ELF-1 (cell line): ENCODE measurements around the gene ADAMTS13.

Experiments
- DNase-seq: peaks from one replicate; pipeline ENCODE4 v3.0.0-alpha.2; 2016; ENCODE audit warnings: low read depth, low spot score

ADAMTS13 gene

DNA sequence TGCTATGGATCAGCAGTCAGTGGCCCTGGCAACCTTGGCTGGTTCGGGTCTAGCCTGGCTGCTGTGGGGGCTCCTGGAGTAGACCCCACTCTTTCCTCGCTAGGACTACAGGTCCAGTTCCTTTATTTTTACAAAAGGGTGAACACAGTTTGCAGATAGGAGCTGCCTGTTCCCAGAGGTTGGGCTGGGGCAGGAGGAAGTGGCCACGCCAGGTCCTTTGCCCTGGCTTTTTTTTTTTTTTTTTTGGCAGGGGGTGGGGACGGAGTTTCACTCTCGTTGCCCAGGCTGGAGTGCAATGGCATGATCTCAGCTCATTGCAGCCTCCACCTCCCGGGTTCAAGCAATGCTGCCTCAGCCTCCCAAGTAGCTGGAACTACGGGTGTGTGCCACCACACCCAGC lies 48.8 kb downstream of the ADAMTS13 start:
- no peak for DNase-seq

DNA sequence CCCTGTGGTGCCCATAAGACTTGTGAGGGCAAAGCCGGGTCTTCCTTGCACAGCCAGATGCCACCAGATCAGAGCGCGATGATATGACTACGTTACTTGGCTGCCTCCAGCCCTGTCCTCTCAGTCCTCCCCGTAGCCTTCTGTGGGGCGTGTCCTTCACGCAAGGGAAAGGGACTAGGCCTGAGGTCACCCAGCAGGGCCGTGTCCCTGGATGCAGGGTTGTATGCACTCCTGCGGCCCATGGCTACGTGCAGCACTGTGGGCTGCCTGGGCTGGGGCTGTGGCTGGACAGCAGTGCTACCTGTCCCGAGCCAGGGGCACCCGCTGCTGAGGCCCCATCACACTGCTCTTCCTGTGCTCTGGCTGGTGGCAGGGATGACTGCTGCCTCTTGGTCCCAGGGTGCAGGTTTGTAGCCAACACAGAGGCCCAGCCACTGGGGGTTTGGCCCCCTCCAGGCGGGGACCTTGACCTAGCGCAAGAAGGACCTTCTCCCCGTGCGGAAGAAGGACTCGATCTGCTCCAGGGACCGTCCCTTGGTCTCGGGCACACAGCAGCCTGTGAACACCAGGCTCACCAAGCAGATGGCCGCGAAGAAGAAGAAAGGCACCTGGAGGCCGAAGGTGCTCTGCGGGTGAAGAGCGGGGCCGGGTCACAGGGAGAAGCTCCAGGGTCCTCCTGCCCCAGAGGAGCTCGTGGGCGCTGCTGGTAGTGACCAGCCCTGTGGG lies 49.5 kb downstream of the ADAMTS13 start:
- DNase-seq: no peak

DNA sequence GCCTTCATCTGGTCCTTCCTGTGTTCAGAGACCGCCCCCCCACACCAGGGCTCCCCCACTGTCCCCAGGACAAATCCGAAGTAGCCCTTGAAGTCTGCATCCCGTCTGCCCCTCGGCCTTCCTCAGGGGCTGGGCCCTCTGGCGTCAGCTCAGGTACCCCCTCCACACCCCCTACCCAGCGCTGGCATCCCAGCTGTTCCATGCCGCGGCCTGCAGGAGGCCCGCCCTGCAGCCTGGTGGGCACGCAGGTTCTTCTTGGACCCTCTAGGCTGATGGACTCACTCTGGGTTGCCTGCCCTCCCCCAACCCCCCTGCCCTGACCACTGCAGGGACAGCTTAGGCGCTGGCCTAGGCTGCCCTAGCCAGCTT lies 50.1 kb downstream of the ADAMTS13 start:
- no peak for DNase-seq

DNA sequence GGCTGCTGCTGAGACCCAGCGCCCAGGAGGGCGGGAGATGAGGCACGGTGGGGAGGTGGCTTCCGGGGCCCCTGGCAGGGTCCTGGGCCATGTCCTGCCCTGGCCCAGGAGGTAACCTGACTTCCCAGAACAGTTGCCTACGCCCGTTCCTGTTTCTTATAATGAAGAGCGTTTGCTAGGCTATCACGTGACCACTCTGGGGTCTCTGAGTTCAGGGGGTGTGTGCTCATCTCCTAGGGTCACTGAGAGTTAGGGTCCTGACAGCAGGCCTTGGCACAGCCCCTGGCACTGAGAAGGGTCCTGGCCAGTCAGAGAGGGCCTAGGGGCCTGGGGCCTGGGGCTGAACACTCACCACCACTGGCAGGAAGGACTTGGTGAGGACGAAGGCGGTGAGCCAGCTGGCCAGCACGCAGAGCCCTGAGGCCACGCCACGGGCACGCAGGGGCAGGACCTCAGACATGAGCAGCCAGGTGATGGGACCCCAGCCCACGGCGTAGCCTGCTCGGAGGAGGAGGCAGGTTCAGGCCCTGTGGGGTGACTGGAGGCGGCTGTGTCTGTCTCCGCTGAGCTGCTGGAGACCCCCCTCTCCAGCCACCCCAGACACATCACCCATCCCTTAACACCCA lies 50.7 kb downstream of the ADAMTS13 start:
- no peak for DNase-seq

DNA sequence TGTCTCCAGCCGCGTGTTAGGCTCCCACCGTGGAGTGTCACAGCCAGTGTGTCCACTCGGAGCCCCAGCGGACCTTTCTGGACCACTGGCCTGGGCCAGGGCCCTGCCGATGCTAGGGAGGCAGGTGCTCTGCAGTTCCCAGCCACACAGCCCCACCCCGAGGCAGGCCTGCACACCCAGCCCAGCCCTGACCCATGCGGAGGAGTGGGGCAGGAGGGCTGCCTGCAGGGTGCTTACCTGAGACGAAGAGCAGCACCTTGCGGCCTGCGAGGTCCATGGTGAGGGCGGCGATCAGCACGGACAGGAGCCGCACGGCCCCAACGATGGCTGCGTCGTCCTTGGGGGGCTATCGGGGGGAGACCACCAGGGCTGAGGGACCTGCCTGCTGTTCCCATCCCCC lies 51.6 kb downstream of the ADAMTS13 start:
- DNase-seq: no peak

DNA sequence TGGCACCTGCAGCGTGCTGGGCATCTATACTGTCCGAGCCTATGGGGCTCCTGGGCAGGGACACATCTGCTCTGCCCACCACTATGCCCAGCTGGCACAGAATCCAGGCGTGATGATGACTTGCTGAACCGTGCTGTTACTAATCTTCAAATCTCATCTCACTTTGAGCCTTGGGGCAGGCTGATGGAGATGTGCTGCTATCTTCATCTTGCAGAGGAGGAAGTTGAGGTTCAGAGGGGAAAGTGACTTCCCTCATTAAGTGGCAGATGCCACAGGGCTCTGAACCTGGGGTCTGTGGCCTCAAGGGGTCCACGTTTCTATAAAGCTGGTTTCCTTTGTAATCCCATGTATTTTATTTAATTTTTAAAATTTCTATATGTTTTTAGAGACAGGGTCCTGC lies 52.0 kb downstream of the ADAMTS13 start:
- no peak for DNase-seq

DNA sequence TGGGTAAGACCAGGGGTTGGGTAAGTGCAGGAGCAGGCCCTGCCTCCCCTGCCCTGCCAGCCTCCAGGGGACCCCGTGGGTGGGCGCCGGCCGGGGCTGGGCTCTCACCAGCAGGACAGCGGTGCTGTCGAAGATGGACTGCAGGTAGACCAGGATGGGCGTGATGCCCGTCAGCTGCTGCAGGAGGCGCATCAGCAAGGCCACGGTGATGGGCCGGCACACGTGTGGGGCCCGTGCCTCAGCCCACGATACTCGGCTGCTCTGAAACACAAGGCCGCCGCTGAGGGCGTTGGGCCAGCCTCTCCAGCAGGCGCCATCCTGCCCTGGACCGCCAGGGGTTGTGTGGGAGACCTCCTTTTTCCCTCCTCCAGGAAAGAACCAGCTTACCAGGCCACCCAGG lies 52.7 kb downstream of the ADAMTS13 start:
- no peak for DNase-seq

DNA sequence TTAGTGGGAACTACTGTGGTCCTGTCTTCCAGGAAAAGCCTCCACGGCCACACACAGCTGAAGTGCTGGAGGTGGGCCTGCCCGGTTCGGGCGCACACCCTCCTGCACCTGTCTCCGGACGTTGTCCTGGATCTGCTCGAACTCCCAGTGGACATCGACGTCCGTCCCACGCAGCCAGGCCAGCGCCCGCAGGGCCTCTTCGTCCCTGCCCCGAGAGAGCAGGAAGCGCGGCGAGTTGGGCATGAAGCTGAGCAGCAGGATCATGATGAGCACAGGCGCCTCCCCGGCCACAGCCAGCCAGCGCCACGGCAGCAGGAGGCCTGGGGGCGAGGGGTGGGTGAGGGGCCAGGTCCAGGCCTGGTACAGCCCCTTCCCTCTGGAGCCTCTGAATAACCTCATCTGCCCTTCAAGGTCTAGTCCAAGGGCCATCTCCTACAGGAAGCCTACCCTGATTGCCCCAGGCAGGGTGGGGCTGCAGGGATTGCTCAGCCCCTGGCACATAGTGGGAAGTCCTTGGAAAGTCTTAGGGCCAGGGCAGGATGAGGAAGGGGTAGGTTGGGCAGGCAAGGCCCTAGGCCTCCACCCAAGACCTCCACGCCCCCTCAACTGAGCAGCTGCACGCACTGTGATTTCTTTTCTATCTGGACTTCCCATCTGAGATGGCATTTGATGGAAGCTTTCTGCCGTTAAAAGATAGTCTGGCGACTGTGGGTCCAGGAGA lies 53.3 kb downstream of the ADAMTS13 start:
- DNase-seq: no peak

DNA sequence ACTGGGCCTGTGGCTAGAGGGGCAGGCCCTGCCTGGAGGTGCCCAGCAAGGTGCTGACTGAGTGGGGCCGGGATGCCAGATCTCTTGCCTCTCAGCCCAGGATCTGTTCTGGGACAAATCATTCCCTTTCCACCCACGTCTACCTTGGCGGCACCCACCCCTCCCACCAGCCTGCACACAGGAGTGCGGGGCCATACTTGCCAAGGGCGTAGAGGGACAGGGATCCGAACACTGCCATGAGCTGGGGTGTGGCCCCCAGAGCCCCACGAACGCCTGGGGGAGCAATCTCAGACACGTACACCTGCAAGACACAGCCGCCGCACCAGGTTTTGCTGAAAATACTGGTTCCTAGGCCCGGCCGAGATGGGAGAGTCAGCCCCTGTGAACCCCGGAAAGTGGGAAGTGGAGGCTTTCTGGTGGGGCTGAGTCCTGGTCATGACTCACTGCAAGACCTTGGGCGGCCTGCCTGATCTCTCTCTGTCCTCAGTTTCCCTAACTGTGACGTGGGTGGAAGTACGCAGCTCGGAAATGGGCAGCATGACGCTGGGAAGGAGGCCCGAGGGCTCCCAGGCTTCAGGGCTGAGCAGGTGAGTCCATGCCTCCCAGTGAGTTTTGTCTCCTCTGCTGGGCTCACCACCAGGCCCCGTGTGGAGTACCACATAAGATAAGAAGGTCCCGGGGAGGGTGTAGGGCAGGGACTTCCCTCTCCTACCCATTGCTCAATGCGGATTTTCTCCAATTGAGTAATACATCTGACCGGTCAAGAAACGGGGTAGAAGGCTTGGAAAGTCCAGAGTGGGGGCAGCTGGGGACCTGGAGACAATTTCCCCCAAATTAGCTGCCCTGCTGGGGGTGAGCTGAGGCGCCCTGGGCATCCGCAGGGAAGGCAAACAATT lies 54.1 kb downstream of the ADAMTS13 start:
- DNase-seq: no peak

DNA sequence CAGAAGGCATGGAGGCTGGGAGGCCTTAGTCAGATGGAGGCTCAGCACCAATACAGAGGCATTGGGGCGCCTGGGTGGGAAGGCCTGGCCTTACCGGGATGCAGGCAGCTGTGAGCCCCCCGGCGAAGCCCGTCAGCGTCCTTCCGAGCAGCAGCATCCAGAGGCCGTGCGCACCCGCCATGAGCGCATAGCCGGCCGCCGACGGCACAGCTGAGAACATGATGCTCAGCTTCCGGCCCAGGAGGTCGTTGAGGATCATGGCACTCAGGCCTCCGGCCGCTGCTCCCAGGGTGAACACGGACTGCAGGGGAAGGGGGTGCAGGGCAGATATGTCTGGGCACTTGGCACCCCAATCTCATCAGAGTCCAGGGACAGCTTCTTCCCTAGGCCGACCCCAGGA lies 54.8 kb downstream of the ADAMTS13 start:
- no peak for DNase-seq

DNA sequence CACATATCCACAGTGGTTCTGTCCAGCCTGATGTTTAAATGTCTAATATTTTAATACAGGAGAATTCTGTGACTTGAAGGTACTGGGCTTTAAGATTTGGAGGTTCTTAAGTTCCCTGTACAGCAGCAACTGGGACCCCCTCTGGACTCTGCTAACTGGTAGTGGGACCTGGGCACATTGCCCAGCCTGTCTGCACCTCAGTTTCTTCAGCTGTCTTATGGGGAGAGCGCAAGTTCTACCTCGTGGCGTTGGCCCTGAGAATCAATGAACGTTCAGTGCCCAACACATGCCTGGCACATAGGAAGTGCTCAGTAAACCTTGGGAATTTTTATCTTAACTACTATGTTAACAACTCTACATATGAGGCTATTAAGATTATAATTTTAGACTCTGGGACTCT lies 55.3 kb downstream of the ADAMTS13 start:
- no peak for DNase-seq

DNA sequence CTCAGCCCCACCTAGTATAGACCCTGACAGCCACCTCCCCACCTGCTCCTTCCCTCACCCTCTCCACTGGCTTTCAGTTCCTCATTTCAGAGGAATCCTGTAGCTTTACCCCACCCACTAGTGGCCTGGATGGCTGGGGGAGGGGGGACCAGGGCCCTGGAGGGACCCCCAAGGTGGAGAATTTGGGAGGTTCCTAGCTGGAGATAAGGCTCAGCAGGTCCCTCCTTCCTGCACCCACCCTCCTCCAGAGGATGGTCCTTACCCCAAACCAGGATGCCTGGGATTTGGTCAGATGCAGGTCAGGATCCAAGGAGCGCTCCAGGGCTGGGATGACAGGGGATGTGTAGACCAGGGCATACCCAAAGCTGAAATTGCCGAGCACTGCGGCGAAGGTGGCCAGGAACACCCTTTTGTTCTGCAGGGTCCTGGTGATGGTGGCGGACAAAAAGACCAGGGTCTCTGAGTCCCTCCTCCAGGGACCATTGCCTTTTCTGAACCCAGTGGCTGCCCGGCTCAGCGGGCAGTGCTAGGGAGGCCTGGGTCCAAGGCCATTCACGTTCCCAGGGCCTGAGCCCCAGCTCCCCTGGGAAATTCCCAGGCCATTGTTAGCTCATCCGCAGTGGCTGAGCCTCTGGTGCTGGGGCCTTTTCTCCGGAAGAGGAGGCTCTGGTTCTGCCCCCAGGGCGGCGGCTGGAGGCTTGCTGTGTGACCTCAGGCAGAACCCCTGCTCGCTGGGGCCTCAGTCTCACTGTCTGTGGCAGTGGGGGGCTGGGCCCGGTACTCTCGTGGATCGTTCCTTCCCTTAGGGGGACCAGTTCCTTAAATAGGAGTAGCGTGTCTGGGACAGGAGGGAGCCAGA lies 56.1 kb downstream of the ADAMTS13 start:
- DNase-seq: peak; percentile 63

DNA sequence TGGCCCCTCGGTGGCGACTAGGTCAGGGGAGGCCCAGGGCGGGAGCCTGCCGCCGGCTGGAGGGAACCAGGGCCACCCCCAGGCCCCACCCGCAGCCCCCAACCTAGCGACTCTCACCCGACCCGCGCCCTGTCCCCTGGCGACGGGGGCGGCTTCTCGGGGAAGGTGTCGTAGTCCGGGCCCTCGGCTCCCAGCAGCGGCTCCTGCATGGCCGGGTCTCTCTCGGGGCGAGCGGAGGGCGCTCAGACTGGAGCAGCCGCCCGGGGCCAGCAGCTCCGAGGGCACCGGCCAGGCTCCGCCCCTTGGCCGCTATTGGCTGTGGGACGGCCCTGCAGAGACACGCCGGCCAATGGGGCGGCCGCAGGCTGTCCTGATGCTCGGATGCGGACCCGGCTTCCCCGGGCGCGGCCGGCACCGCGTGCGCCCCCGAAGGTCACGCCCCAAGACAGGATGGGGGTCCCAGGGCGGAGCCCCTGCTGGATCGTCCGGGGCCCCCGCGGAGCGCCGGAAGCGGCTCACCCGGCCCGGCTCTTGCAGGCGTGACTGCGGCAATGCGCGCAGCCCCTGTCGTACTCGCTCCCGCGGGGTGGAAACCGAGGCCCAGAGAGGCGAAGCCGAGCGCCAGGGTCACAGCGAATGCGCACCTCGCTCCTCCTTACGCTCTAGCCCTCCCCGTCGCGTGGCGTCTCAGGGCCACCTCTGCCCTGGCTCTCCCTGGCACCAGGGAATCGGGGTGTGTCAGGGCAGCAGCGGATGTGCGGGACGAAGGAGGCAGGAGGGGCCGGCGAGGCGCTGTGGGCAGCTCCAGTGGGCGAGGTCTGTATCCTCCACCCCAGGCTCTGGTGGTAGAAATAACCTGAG lies 56.9 kb downstream of the ADAMTS13 start, which contains the start of gene SLC2A6:
Gene SLC2A6, minus strand, starts transcription at position 249 of the 861 bp plus-strand sequence. Its CDS starts 40 bp downstream, at position 209.
- DNase-seq: peak; percentile 86

DNA sequence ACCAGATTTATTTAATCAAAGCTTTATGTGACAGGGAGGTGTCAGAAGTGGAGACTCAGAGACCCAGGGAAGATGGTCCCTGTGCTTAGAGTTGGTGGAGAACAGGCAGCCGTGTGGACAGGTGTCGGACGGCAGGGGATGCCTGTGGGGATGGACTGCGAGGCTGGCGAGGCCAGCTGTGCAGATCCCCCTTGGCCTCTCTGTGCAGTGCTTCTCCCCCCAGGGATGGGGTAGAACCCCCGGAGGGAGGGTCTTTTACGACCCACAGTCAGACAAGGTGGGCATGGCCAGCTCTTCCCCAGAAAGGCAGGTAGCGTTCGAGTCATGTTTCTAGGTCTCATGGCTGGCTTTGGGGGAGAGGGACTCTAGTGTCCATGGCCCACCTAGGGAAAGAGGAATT lies 61.4 kb downstream of the ADAMTS13 start:
- no peak for DNase-seq

DNA sequence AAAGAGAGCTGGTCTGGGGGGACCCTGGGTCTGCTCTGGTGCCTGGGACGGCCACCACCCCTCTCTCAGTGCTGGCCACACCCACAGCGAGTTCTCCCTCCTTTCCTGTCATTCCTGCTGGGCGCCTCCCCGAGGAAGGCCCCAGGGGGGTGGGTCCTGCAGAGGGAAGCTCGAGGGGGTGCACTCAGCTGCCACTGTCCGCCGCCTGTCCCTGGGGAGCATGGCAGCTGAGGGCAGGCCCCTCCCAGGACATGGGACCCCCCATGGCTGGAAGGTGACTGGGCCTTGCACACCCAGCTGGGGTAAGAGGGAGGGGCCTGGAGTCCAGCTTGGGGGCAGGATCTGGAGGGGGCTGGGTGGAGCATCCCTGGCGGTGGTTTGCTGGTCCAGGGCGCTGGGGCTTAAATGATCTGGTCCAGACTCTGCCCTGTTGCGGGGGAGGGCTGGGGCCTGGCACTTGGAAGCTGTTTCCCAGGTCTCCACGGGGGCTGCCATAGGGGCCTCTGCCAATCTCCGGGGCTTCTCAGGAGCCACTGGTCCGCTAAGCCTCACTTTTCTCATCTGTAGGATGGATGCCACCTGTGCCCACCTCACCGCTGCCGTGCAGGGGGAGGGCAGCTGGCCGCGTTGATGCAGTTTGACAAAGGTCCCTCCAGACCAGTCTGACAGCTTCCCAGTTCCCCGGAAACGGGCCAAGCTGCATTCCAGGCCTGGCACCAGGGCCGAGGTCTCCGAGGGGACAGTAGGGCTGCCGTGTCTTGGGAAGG lies 62.7 kb downstream of the ADAMTS13 start:
- no peak for DNase-seq

DNA sequence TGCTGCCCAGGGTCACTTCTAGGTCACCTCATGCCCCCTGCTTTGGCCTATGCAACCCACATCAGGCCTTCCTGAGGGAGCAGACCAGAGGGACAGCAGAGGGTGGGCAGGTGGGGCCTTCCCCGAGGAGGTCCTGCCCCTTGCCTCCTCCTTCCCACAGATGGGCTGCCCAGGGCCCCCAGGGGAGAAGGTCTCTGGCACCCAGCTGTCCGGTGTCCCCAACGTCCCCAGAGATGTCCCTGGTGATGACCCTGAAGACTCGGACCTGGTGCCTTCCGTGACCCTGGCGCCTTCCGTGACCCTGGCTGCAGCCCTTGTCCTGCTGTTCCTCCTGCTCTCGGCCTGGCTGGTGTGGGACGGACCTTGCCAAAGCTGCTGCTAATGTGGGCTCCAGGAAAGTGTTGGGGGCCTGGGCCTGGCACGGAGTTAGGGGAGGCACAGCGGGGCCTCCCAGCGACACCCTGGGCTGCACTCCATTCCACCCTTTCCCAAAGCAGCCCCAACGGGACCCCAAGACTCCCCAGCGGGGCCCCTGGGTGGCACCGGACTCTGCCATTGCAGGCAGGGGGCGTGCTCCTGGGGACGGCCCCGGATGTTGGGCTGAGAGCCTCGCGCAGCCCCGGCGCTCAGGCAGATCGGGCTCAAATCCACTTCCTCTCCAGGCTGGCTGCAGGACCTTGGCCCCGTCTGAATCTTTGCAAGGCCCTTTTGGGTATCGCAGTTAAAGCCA lies 63.5 kb downstream of the ADAMTS13 start:
- no peak for DNase-seq

DNA sequence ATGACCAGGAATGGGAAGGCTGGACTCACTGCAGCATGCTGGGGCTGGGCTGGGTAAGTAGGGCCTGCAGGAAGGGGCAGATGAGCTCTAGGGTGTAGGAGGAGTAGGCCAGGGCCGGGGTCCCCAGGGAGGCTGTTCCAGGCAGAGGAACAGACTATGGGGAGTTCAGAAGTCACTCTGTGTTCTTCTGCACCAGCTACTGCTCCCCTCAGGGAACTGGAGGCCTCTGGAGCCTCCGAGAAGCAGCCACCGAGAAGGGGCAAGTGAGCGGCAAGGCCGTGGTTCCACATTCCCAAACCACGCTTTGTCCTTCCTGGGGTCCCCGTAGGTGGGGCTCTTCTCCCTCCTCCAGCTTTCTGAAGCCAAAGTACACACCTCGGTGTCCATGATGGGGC lies 65.2 kb downstream of the ADAMTS13 start:
- no peak for DNase-seq

DNA sequence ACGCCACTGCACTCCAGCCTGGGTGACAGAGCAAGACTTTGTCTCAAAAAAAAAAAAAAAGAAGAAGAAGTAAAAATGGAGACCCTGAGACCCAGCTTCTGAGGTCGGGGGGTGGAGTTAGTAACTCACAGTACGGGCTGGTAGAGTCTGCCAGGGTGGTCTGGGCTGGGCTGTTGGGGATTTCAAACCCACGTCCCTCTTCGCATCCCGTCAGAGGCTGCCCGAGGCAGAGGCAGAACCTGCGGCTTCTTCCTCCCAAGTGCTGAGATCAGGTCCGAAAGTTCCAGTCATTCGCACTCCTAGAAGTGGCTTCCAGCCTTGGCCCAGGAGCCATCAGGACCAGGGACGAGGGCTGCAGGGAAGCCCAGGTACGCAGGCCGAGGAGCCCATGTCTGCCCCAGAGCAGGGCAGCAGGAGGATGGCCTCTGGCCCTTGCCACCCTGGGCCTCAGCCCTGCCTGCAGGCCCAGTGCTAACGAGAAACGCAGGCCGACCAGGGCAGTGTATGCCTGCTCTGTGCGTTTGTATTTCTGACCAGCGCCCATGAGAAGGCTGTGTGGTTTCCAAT lies 66.6 kb downstream of the ADAMTS13 start:
- no peak for DNase-seq
